T47D (cell line): ENCODE results near the gene LKAAEAR1.
"Not testable (repeated sequence)": the region's sequence is repeated elsewhere in the genome, so short reads cannot be mapped to it uniquely, and the experiment has no call there.

Source experiments
- DNase-seq, 2 experiments: peaks; one replicate each; pipeline versions ENCODE4 v3.0.0 to v3.0.0-alpha.2; 2011 to 2012; ENCODE audit warnings: low read depth in 1 of 2, low spot score in 1 of 2
- JUND ChIP-seq: IDR thresholded peaks from 2 replicates; pipeline ENCODE4 v1.6.1; 2012; ENCODE audit warnings: low read depth
- in situ Hi-C: cut with HindIII; loops from 2 replicates; pipeline ENCODE4 v1.10.0; 2016; ENCODE audit warnings: low sequenced_read_pairs, low pct_unique_long_range_greater_than_20kb

Gene LKAAEAR1

DNA sequence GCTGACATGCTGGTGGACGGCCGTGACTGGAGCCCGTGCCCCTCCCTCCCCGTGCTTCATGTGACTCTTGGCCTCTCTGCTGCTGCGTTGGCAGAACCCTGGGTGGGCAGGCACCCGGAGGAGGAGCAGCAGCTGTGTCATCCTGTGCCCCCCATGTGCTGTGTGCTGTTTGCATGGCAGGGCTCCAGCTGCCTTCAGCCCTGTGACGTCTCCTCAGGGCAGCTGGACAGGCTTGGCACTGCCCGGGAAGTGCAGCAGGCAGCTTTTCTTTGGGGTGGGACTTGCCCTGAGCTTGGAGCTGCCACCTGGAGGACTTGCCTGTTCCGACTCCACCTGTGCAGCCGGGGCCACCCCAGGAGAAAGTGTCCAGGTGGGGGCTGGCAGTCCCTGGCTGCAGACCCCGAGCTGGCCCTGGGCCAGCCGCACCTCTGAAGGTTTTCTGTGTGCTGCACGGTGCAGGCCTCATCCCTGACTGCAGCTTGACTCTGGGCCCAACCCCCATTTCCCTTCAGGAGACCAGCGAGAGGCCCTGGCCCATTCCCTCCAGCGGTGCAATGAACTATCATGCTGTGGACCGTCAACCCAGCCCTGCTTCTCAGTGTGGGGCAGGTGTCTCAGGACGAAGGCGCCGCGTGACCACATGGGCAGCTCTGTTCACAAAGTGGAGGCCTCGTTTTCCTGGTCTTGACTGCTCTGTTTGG lies 15.0 kb upstream of the LKAAEAR1 start:
- no peak for TF ChIP-seq JUND
- no peak for DNase-seq
- in situ Hi-C loops, result no loop called here

DNA sequence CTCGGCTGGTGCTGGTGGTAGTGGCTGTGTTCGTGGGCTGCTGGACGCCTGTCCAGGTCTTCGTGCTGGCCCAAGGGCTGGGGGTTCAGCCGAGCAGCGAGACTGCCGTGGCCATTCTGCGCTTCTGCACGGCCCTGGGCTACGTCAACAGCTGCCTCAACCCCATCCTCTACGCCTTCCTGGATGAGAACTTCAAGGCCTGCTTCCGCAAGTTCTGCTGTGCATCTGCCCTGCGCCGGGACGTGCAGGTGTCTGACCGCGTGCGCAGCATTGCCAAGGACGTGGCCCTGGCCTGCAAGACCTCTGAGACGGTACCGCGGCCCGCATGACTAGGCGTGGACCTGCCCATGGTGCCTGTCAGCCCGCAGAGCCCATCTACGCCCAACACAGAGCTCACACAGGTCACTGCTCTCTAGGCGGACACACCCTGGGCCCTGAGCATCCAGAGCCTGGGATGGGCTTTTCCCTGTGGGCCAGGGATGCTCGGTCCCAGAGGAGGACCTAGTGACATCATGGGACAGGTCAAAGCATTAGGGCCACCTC lies 14.3 kb upstream of the LKAAEAR1 start:
- DNase-seq, result no peak
- no peak for TF ChIP-seq JUND
- in situ Hi-C loops, result no loop called here

DNA sequence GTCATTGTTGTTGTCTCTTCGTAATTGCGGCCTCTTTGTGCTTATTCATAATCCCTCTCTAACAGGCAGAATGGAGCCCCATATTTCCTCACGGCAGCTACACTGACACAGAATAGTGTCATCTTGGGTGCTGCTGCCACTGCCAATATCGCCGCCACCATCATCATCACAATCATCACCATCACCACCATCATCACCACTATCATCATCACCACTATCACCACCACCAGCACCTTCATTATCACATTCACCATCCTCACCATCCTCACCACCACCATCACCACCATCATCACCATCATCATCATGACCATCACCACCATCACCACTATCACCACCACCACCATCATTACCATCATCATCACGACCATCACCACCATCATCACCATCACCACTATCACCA lies 12.3 kb upstream of the LKAAEAR1 start:
- in situ Hi-C loops, result no loop called here
- no peak for TF ChIP-seq JUND
- no peak for DNase-seq

DNA sequence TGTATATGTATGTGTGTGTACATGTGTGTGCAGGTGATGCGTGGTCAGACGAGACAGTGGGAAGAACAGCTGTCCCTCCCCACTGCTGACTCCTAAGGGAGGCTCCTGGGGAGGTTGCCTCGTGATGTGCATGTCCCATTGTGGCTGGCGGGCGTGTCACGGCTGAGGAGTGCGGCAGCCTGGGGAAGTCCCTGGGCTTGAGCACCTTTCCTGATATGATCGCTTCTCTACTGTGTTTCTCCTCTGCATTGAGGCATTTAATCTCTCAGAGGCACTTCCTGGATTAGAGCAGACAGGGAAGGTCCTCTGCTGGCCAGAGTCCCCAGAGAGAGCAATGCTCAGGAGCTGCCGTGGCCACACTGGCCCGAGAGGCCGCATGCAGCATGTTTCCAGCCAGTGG lies 11.7 kb upstream of the LKAAEAR1 start:
- no peak for TF ChIP-seq JUND
- in situ Hi-C loops, result no loop called here
- no peak for DNase-seq

DNA sequence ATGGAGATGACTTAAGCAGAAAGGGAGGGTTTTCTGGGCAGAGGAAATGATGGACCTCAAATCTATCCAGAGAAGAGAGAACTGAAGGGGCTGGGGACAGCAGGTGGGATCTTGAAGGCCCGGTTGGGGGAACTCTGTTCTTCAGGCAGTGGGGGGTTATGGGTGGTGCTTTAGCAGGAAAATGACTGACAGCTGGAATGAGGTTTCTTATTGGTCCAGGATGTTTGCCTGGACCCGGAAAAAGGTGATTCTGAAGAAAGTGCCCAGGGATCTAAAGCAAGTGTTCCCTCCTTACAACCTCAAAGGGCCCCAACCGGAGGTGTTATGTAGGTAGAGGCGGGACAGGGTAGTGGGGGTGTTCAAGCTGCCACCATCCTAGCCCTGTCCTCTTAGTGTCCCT lies 11.3 kb upstream of the LKAAEAR1 start:
- DNase-seq, result no peak
- in situ Hi-C loops, result no loop called here
- no peak for TF ChIP-seq JUND

DNA sequence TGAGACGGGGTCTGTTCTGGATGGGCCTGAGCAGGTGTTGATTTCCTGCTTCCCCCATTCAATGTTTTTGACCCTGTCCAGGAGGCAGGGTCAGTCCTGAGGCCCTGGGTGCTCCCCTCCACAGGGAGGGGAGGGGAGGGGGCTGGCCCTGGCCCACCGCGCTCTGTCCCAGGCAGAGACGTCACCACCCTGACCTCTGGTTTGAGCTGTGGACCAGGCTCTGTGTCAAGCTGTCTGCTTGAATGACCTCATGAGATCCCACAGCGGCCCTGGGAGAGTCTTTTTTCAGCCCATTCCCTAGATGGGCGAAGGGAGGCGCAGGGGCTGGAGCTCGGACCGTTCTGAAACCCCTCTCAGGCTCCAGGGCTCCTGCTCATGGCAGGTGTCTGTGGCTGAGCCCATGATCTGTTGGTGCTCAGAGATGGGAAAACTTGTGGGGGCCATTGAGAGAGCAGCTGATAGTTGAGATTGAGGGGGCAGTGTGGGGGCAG lies 8.9 kb upstream of the LKAAEAR1 start:
- in situ Hi-C loops, result no loop called here
- no peak for TF ChIP-seq JUND
- no peak for DNase-seq

DNA sequence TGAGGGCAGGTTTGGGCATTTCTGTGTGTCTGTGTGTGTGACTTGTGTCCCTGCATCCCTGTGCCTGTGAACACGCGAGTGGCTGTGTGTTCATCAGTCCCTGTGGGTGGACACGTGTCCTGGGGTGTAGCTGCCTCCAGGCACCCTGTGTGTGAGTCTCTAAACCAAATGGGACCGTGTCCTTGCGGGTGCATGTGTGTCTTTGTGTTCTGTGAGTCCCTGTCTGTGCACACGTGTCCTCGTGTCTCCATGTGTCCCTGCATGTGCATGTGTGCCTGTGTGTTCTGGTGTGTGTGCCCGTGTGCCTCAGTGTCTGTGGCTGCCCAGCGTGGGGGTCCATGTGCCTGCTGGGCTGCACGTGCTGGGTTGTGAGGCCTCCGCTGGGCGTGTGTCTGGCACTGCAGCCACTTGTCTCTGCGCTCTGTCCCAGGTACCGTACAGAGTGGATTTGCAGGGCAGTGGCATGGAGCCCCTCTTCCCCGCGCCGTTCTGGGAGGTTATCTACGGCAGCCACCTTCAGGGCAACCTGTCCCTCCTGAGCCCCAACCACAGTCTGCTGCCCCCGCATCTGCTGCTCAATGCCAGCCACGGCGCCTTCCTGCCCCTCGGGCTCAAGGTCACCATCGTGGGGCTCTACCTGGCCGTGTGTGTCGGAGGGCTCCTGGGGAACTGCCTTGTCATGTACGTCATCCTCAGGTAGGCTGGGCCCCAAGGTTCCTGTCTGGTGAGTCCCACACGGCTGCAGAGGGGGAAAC lies 8.2 kb upstream of the LKAAEAR1 start:
- in situ Hi-C loops, result no loop called here
- peak in 1 of 2 experiments; percentile 19 for DNase-seq
- no peak for TF ChIP-seq JUND

DNA sequence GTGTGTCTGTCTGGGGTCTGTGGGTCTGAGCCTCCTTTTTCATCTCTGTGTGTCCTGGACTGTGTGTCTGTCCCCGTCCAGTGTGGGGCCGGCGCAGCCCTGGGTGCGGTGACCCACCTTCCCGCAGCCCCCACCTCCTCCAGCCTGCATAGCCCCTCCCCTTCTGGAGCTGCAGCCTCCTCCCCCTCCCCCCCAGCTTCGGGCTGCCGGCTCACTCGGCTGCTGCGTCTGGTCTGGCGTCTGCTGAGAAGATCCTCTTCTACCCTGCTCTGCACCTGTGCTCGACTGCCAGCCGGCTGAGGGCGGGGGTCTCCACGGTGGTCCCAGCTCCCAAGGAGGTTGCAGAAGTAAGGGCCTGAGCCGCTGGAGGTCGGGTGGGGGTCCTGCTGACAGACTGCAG lies 7.6 kb upstream of the LKAAEAR1 start:
- no peak for TF ChIP-seq JUND
- in situ Hi-C loops, result no loop called here
- DNase-seq, result no peak

DNA sequence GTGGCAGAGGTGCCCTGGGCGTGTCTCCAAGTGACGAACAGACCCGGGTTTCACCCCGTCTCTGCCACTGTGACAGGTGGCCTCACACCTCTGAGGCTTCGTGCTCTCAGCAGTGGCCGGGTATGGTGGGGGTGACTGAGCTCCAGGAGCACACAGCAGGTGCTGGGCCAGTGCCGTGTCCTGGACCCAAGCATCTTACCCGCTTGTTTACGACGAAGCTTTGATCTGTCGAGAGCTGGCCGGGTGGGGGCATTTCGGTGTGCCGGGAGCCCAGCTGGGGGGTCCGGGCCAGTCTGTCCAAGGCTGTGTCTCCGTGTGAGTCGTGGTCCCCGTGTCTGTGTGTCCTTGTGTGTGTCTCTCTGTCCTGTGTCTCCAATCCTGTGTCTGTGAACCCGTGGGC lies 7.1 kb upstream of the LKAAEAR1 start:
- DNase-seq, result no peak
- in situ Hi-C loops, result no loop called here
- no peak for TF ChIP-seq JUND

DNA sequence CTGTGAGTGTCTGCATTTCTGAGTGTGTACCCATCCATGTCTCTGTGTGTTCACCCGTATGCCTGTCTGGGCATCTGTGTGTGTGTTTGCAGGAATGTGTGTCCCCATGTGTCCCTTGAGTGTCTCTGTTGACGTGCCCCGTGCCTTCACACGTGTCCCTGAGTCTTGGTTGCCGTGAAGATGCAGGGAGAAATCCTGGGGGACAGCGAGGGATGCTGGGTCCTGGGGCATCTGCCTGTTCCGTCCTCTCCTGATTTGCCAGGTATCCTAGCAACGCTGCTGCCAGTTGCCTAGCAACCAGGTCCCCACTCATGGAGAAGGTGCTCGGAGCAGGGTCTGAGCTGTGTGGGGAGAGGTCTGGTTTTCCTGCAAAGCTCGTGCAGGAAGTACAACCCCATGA lies 6.0 kb upstream of the LKAAEAR1 start:
- DNase-seq, result peak in 1 of 2 experiments; percentile 52

DNA sequence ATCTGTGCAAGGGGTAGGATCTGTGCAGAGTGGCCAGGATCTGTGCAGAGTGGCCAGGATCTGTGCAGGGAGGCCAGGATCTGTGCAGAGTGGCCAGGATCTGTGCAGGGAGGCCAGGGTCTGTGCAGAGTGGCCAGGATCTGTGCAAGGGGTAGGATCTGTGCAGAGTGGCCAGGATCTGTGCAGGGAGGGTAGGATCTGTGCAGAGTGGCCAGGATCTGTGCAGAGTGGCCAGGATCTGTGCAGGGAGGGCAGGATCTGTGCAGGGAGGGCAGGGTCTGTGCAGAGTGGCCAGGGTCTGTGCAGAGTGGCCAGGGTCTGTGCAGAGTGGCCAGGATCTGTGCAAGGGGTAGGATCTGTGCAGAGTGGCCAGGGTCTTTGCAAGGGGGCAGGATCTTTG lies 4.4 kb upstream of the LKAAEAR1 start:
- DNase-seq, in situ Hi-C loops: not testable (repeated sequence)

More for the DNA sequence above, 6.0 kb upstream of the LKAAEAR1 start:
- TF ChIP-seq JUND, result no peak
- in situ Hi-C loops, result no loop called here

DNA sequence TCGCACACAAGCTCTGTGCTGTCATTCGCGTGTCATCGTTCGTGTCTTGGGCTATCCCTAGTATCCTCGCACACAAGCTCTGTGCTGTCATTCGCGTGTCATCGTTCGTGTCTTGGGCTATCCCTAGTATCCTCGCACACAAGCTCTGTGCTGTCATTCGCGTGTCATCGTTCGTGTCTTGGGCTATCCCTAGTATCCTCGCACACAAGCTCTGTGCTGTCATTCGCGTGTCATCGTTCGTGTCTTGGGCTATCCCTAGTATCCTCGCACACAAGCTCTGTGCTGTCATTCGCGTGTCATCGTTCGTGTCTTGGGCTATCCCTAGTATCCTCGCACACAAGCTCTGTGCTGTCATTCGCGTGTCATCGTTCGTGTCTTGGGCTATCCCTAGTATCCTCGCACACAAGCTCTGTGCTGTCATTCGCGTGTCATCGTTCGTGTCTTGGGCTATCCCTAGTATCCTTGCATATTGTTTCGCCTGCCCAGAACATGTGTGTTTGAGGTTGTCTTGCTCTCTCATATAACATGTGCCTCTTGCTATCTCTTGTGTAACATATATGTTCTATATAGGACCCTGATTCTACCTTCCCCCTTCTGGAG lies 3.1 kb upstream of the LKAAEAR1 start:
- DNase-seq, in situ Hi-C loops: not testable (repeated sequence)

DNA sequence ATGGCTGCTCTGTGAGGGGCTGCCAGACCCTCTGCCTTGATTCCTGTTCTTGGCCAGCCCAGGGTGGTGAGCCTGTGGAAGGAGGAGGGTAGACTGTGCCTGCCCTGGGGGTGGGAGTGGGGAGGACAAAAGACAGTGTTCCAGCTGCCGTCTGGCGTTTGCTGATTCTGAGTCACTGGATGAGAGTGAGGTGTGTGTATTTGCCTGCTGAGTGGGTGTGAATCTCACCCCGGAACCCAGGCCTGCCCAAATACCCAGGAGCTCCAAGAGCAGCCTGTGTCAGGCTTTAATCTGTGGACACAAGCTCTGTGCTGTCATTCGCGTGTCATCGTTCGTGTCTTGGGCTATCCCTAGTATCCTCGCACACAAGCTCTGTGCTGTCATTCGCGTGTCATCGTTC lies 2.6 kb upstream of the LKAAEAR1 start:
- no peak for DNase-seq
- TF ChIP-seq JUND, result no peak
- in situ Hi-C loops, result no loop called here
